ENCODE measurements around the gene USP20.
"Not testable (repeated sequence)": the region's sequence is repeated elsewhere in the genome, so short reads cannot be mapped to it uniquely, and the experiment has no call there.

Gene USP20

GRCh38 chr9:129835128-129835859 is at the start of gene USP20, which contains the start of gene C9orf78:
Gene USP20, plus strand, starts transcription at chr9:129835458. Its CDS starts 17,098 bp downstream, at chr9:129852556.
Gene C9orf78, minus strand, starts transcription at chr9:129835275. Its CDS starts 54 bp downstream, at chr9:129835221.
- DNase-seq: peak; percentile 43 to 85

- no peak for DNase-seq
These were observed 49.4 kb upstream of the USP20 start for GRCh38 chr9:129785866-129786265.

- DNase-seq: no peak
These were observed 48.8 kb upstream of the USP20 start for GRCh38 chr9:129786481-129786880.

- DNase-seq: no peak
These were observed 40.7 kb upstream of the USP20 start for GRCh38 chr9:129794549-129794948.

GRCh38 chr9:129796029-129796428 is 39.2 kb upstream of the USP20 start:
- DNase-seq: not testable (repeated sequence)

GRCh38 chr9:129798973-129799372 is 36.3 kb upstream of the USP20 start:
- no peak for DNase-seq

GRCh38 chr9:129801504-129801903 is 33.8 kb upstream of the USP20 start:
- DNase-seq: no peak

GRCh38 chr9:129802833-129803675 is 32.2 kb upstream of the USP20 start, which contains the start of gene TOR1B:
Gene TOR1B, plus strand, starts transcription at chr9:129803184. Its CDS starts 29 bp downstream, at chr9:129803213.
- DNase-seq: peak; percentile 62 to 84

GRCh38 chr9:129803676-129804060 is 31.6 kb upstream of the USP20 start:
- DNase-seq: no peak

GRCh38 chr9:129806061-129806460 is 29.2 kb upstream of the USP20 start:
- DNase-seq: no peak

- no peak for DNase-seq
These were observed 25.9 kb upstream of the USP20 start for GRCh38 chr9:129809346-129809745.

GRCh38 chr9:129810116-129810515 is 25.1 kb upstream of the USP20 start:
- DNase-seq: no peak

- no peak for DNase-seq
These were observed 24.5 kb upstream of the USP20 start for GRCh38 chr9:129810788-129811187.

- DNase-seq: no peak
These were observed 23.3 kb upstream of the USP20 start for GRCh38 chr9:129811967-129812363.

- DNase-seq: no peak
These were observed 22.9 kb upstream of the USP20 start for GRCh38 chr9:129812385-129812784.

- no peak for DNase-seq
These were observed 21.6 kb upstream of the USP20 start for GRCh38 chr9:129813661-129814060.

GRCh38 chr9:129814432-129815223 is 20.6 kb upstream of the USP20 start:
- no peak for DNase-seq

GRCh38 chr9:129815278-129815677 is 20.0 kb upstream of the USP20 start:
- DNase-seq: no peak

- no peak for DNase-seq
These were observed 18.5 kb upstream of the USP20 start for GRCh38 chr9:129816501-129817435.

GRCh38 chr9:129822898-129823541 is 12.2 kb upstream of the USP20 start:
- no peak for DNase-seq

GRCh38 chr9:129823542-129823934 is 11.7 kb upstream of the USP20 start:
- no peak for DNase-seq

All from cerebellar nuclear complex (tissue), 1 donor.